22Rv1 (cell line): ENCODE measurements around the gene GPR146.

Experiments used
- H3K27ac ChIP-seq: fragments of 450-650 bp; 2 replicates; pipeline ENCODE4 v1.5.1; 2017
- ZFX ChIP-seq: fragments of 450-650 bp; IDR thresholded peaks from 2 replicates; pipeline ENCODE4 v1.6.1; 2017; ENCODE audit warnings: antibody characterized with exemption, borderline replicate concordance
- TF ChIP-seq, protein P1 (sequence below): fragments of 450-650 bp; IDR thresholded peaks from 2 replicates; pipeline ENCODE4 v1.5.1; 2017; ENCODE audit warnings: mild to moderate bottlenecking

The GPR146 gene

DNA sequence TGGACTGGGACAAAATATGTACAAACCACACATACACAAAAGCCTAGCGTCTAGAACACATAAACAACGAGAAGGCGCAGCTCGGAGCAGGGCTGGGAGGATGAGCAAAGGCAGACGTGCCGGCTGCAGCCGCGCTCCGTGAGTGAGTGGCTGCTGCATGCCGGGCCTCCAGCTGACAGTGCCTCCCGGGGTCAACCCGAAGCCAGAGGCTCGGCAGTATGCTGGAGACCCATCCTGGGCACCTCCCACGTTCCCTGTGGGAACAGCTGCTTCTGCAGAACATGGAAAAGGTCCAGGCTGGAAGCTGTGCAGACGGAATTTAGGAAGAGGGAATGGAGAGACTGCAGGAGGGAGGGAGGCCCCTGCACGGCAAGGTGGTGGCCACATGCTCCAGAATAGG, 3.6 kb upstream of the GPR146 start:
- TF ChIP-seq, protein P1, sequence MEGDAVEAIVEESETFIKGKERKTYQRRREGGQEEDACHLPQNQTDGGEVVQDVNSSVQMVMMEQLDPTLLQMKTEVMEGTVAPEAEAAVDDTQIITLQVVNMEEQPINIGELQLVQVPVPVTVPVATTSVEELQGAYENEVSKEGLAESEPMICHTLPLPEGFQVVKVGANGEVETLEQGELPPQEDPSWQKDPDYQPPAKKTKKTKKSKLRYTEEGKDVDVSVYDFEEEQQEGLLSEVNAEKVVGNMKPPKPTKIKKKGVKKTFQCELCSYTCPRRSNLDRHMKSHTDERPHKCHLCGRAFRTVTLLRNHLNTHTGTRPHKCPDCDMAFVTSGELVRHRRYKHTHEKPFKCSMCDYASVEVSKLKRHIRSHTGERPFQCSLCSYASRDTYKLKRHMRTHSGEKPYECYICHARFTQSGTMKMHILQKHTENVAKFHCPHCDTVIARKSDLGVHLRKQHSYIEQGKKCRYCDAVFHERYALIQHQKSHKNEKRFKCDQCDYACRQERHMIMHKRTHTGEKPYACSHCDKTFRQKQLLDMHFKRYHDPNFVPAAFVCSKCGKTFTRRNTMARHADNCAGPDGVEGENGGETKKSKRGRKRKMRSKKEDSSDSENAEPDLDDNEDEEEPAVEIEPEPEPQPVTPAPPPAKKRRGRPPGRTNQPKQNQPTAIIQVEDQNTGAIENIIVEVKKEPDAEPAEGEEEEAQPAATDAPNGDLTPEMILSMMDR, result no peak
- no peak for TF ChIP-seq ZFX
- no peak overlapping the region for H3K27ac ChIP-seq

DNA sequence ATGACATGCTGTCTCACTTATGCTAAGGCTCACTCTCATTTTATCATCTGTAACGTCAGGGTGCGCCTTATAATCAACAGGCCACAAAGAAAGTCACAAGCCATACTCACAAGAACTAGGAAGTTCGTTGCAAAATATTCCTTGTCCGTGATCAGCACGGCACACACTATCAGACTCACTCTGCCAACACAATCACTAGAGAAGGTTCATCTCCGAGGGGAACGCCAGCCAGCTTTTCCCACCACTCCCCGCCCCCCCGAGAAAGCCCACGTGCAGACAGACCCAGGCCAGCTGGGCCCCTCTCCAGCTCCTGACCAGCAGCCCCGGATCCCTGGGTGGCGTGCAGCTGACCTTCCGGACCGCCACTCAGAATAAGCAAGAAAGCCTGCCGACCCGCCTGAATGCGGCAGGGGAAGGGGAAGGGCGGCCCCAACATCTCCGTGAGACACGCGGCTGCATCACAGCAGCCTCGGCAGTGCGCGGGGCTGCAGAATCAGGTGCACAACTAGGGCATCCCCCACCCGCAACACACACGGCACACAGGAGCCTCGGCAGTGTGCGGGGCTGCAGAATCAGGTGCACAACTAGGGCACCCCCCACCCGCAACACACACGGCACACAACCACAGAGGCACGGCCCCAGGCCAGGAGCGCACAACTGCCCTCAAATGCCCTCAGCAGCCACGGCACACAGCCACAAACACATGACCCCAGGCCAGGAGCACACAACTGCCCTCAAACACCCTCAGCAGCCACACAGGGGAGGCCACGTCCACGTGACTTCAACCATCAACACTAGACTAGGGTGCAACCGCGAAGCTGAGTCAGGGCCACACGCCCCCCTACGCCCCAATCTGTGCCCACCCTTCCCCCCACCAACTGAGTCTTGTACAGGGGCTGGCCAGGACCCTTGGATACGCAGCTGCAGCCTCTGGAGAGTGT, 2.5 kb upstream of the GPR146 start:
- TF ChIP-seq, protein P1, result no peak
- TF ChIP-seq ZFX, result no peak
- H3K27ac ChIP-seq, result no peak overlapping the region

DNA sequence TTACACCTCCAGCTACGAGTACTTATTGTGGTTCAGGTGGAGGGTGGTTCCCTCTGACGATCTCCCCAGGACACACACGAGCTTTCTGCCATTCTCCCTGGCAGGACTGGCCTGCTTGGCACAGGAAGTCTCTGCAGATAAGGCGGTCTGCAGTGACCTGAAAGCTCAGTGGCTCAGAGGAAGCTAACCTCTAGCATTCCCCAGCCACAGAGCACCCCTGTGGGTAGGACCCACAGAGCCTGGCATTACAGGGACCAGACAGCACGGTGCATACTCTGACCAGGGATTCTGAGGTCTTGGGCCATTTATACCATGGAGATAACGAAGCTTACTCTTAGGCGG, 1.9 kb upstream of the GPR146 start:
- H3K27ac ChIP-seq, result peak overlapping the region; percentile 92; the same call in 1 of the 2 replicates
- TF ChIP-seq, protein P1, result no peak
- TF ChIP-seq ZFX, result no peak

DNA sequence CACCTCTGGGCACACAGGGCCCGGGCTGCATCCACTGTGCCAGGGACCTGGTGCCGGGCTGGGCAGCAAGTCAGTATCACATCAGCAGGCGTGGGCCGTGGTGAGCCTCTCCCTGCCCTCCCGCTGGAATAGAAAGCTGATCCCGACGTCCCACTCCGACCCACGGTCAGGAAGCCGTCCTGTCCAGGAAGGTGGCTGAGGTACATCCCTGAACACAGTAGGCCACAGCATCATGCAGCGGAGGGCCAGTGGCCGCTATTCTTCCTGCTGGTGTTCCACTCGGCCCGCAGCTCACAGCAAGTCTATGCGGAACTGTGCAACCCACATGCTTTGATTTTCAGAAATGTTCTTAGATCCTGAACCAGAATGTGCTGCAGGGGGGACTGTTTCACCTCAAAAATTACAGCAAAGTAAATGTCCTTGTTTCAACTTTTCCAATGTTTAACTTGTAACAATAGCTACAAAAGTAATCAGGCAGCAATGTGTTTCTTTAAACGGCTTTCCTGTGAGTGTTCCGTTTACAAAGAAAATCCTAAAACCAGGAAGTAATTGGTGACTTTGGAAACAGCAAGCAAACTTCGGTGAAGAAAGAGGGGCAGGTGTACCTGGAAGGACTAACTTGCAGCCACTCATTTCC, 676 bp upstream of the GPR146 start:
- peak overlapping the region; percentile 92 for H3K27ac ChIP-seq
- TF ChIP-seq ZFX, result no peak
- TF ChIP-seq, protein P1, result no peak

DNA sequence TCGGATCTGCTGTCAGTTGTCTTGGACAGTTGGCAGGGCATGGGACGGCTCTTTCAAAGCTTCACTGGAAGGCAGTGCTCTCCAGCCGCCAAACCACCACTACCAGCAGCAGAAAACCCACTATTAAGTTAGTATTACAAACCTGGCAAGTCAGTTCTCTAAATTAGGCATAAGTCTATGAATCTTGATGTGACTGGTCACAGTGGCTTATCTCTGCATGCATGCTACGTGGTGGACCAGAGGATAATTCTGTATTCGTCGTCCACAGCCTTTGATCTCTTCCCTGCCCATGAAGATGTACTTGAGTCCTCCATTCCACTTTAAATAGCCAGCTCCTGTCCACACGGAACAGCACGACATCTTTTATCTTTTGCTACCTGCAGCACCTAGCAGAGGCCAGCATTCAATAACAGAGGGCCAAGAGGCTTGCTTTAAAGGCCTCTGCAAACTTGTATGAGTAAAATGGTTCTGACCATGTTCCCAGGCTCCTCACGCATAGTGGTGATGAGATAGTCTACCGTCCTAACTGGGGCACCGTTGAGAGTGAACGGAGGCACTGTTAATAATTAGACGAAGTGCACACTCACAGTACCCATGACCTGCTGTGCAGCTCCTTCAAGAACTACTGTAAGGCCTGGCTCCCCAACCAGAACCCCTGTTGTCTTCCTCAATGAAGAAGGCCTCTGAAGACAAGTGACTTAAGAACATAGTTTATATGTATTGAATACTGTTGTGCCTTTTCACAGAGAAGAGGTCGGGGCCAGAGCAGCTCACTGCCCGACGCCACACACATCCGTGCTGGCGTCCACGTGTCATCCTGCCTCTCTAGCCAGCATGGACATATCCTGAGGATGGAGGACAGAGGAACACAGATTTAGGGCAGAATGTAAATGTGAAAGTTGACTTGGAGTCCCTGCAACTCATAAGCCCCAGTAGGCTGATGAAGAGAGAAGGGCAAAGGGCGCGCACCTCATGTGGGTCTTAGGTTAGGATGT, 1.0 kb downstream of the GPR146 start:
- peak overlapping the region; percentile 92; the same call in 1 of the 2 replicates for H3K27ac ChIP-seq
- TF ChIP-seq ZFX, result no peak
- TF ChIP-seq, protein P1, result peak; percentile 62

DNA sequence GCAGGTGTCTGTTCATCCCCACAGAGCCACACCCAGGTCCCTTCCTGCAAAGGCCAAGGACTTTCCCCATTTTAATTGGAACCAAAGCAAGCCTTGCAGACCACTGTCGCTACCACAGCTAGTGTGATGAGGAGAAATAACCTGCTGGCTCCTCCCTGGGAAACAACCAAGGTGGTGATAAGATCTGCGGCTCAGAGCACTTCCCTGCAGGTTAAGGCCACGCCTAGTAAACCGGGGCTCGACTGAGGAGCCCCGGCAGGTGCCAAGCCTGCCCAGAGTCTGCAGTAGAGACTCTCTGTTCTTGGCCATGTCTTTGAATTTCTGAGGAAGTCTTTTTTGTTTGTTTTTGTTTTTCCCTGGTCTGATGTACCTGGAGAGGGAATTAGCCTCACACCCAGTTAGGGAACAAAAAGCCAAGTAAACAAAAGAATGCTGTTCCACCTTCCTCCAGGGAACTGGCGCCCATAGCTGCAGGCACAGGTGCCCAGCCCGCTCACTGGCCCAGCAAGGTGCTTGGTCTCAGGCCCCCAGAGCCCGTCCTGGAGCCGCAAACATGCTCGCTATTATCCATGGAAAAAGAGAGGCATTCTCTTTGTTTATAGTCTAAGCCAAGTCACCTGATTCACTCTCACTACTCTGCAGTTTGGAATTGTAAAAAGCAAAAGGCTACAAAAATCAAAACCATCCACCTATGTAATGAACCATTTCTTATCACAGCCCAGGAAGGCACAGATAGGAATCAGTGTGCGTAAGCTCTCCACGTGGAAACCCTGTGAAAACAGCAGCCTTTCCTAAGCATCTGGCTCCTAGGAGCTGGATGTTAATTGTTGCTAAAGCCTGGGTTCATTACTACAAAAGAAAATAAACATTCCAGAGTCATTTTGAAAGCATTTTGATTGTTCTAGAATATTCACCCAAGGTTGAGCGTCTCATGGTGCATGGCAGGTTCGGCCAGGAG, 2.7 kb downstream of the GPR146 start:
- H3K27ac ChIP-seq, result peak overlapping the region; percentile 60
- TF ChIP-seq, protein P1, result no peak
- no peak for TF ChIP-seq ZFX
